Measurements from ENCODE around the gene DDI2. TPM values are rescaled to one million over a fixed set of nuclear protein-coding genes. Genes with fewer than 3 reads are reported as not detected.

Gene DDI2
- total RNA-seq, 3 donors from 2014 or later (not counting 1 experiment from before 2014, with no cell fraction given): 27.3 to 39.8 (median 34.0) TPM

GRCh38 chr1:15705184-15705566 is 87.9 kb downstream of the DDI2 start:
- Histone ChIP-seq H3K36me3 (ENCODE audit: control insufficient read depth, insufficient read depth, low read length) (no peaks in the 10 kb centered on the region), H3K27ac (ENCODE audit: low read length) (no peak overlapping the region), H3K4me1 (ENCODE audit: control insufficient read depth, insufficient read depth, low read length) (no peaks in the 10 kb centered on the region), H3K4me3 (ENCODE audit: low read length) (no peak overlapping the region), H3K27me3 (ENCODE audit: control insufficient read depth, insufficient read depth, low read length) (no peaks in the 10 kb centered on the region), H3K9me3 (ENCODE audit: control insufficient read depth, insufficient read depth, low read length) (no peaks in the 10 kb centered on the region)
- H3K36me3 Mint-ChIP-seq: no peaks in the 10 kb centered on the region
- H3K27me3 Mint-ChIP-seq (ENCODE audit: low read depth in 2 of 2): no peaks in the 10 kb centered on the region
- DNase-seq: no peak
- 97% methylated on average over 11 of the region's 11 CpGs for WGBS (ENCODE audit: insufficient coverage)
- no peak for ATAC-seq
- intact Hi-C loops (cut with micrococcal nuclease): no loop called here
- no peaks in the 10 kb centered on the region for H3K9me3 Mint-ChIP-seq
- TF ChIP-seq CTCF (IDR thresholded peaks at IDR 0.05): no peak
- H3K4me1 Mint-ChIP-seq: peaks cover 8 to 29% of the 10 kb centered on the region in 2 donors
- H3K27ac Mint-ChIP-seq: no peak overlapping the region
- no peak overlapping the region for H3K4me3 Mint-ChIP-seq

DNA sequence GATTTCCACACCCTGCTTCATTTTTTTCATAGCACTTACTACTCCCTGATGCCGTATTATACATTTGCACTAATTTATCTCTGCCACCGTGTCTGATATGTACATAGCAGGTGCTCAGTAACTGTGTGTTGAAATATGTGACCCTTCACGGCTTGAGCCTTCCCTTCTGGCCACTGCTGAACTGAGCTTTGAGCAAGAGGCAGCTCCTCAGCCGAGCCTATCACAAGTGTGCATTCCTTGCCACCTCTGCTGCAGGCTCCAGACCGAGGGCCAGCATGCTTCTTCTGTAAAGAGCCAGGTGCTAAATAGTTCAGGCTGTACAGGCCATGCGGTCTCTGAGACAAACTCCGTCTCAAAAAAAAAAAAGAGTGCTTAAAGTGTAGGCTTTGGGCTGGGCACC is 89.5 kb downstream of the DDI2 start:
- ATAC-seq (no peak), DNase-seq (no peak)
- Histone ChIP-seq H3K27me3 (ENCODE audit: control insufficient read depth, insufficient read depth, low read length) (no peaks in the 10 kb centered on the region), H3K4me1 (ENCODE audit: control insufficient read depth, insufficient read depth, low read length) (no peaks in the 10 kb centered on the region), H3K27ac (ENCODE audit: low read length) (no peak overlapping the region), H3K4me3 (ENCODE audit: low read length) (no peak overlapping the region), H3K36me3 (ENCODE audit: control insufficient read depth, insufficient read depth, low read length) (no peaks in the 10 kb centered on the region), H3K9me3 (ENCODE audit: control insufficient read depth, insufficient read depth, low read length) (no peaks in the 10 kb centered on the region)
- WGBS (ENCODE audit: insufficient coverage): 98% methylated on average over 7 of the region's 7 CpGs
- Mint-ChIP-seq H3K9me3 (no peaks in the 10 kb centered on the region), H3K27ac (no peak overlapping the region), H3K27me3 (ENCODE audit: low read depth in 2 of 2) (no peaks in the 10 kb centered on the region), H3K4me1 (peaks cover 13 to 32% of the 10 kb centered on the region in 2 donors), H3K4me3 (no peak overlapping the region), H3K36me3 (no peaks in the 10 kb centered on the region)
- no peak for TF ChIP-seq CTCF (IDR thresholded peaks at IDR 0.05)
- intact Hi-C loops (cut with micrococcal nuclease): no loop called here

DNA sequence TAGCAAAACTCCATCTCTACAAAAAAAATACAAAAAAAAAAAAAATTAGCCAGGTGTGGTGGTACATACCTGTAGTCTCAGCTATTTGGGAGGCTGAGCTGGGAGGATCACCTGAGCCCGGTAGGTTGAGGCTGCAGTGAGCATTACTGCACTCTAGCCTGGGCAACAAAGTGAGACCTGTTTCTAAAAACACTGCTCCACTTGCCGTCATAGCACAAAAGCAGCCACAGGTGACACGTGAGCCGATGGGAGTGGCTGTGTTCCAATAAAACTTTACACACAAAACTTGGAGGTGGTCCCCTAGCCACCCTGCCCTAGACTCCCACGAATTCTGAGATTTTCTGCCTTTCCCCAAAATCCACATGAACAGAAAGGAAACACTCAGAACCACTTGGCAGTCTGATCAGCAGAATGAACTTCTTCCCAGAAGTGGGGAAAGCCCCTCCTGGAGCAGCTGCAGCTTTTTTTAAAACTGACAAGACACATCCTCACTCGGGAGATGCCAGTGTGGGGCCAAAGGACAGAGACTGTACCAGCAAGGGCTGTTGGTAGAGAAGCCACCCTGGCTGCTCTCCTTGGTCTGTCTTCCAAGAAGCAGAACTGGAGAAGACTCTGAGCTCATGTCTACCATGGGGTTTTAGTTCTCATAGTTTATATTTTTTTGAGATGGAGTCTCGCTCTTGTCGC is 90.1 kb downstream of the DDI2 start:
- Mint-ChIP-seq H3K9me3 (no peaks in the 10 kb centered on the region), H3K4me1 (peaks cover 19 to 38% of the 10 kb centered on the region in 2 donors), H3K27me3 (ENCODE audit: low read depth in 2 of 2) (no peaks in the 10 kb centered on the region), H3K4me3 (no peak overlapping the region), H3K27ac (no peak overlapping the region), H3K36me3 (no peaks in the 10 kb centered on the region)
- intact Hi-C loops (cut with micrococcal nuclease): no loop called here
- no peak for TF ChIP-seq CTCF (IDR thresholded peaks at IDR 0.05)
- Histone ChIP-seq H3K36me3 (ENCODE audit: control insufficient read depth, insufficient read depth, low read length) (no peaks in the 10 kb centered on the region), H3K9me3 (ENCODE audit: control insufficient read depth, insufficient read depth, low read length) (no peaks in the 10 kb centered on the region), H3K27ac (ENCODE audit: low read length) (no peak overlapping the region), H3K4me3 (ENCODE audit: low read length) (no peak overlapping the region), H3K27me3 (ENCODE audit: control insufficient read depth, insufficient read depth, low read length) (no peaks in the 10 kb centered on the region), H3K4me1 (ENCODE audit: control insufficient read depth, insufficient read depth, low read length) (no peaks in the 10 kb centered on the region)
- no peak for DNase-seq
- ATAC-seq: no peak
- 94% methylated on average over 8 of the region's 8 CpGs for WGBS (ENCODE audit: insufficient coverage)
